ENCODE data around the gene EFCAB7.

Gene EFCAB7

GRCh38 chr1:63522891-63523728 is at the start of gene EFCAB7, which contains the start of gene ITGB3BP:
TSS of gene EFCAB7 (plus strand) at chr1:63523525. CDS start at chr1:63525573, 2,048 bp downstream.
TSS of gene ITGB3BP (minus strand) at chr1:63523225. CDS start at chr1:63523133, 92 bp downstream.
- DNase-seq, result peak; percentile 53 to 90

- no peak for DNase-seq
Observed at GRCh38 chr1:63475761-63476160, 47.6 kb upstream of the EFCAB7 start.

GRCh38 chr1:63480057-63480456 is 43.3 kb upstream of the EFCAB7 start:
- DNase-seq, result no peak

GRCh38 chr1:63486629-63487028 is 36.7 kb upstream of the EFCAB7 start:
- DNase-seq, result no peak

GRCh38 chr1:63487336-63488065 is 35.8 kb upstream of the EFCAB7 start:
- no peak for DNase-seq

- no peak for DNase-seq
Observed at GRCh38 chr1:63497577-63497976, 25.7 kb upstream of the EFCAB7 start.

GRCh38 chr1:63498106-63498505 is 25.2 kb upstream of the EFCAB7 start:
- DNase-seq, result no peak

- no peak for DNase-seq
Observed at GRCh38 chr1:63501256-63501655, 22.1 kb upstream of the EFCAB7 start.

GRCh38 chr1:63506782-63507181 is 16.5 kb upstream of the EFCAB7 start:
- no peak for DNase-seq

- no peak for DNase-seq
Observed at GRCh38 chr1:63509718-63510117, 13.6 kb upstream of the EFCAB7 start.

GRCh38 chr1:63512584-63512983 is 10.7 kb upstream of the EFCAB7 start:
- no peak for DNase-seq

GRCh38 chr1:63516629-63517028 is 6.7 kb upstream of the EFCAB7 start:
- no peak for DNase-seq

- no peak for DNase-seq
Observed at GRCh38 chr1:63523738-63524137, 413 bp downstream of the EFCAB7 start.

GRCh38 chr1:63524201-63524600 is 876 bp downstream of the EFCAB7 start:
- DNase-seq, result no peak

GRCh38 chr1:63532727-63533126 is 9.4 kb downstream of the EFCAB7 start:
- DNase-seq, result no peak

GRCh38 chr1:63533931-63534330 is 10.6 kb downstream of the EFCAB7 start:
- no peak for DNase-seq

- DNase-seq, result no peak
Observed at GRCh38 chr1:63534406-63534805, 11.1 kb downstream of the EFCAB7 start.

- no peak for DNase-seq
Observed at GRCh38 chr1:63537006-63537405, 13.7 kb downstream of the EFCAB7 start.

- no peak for DNase-seq
Observed at GRCh38 chr1:63537940-63538339, 14.6 kb downstream of the EFCAB7 start.

GRCh38 chr1:63545780-63546179 is 22.5 kb downstream of the EFCAB7 start:
- no peak for DNase-seq

- no peak for DNase-seq
Observed at GRCh38 chr1:63547621-63548294, 24.4 kb downstream of the EFCAB7 start.

- no peak for DNase-seq
Observed at GRCh38 chr1:63548303-63548702, 25.0 kb downstream of the EFCAB7 start.

- DNase-seq, result no peak
Observed at GRCh38 chr1:63548877-63549276, 25.6 kb downstream of the EFCAB7 start.
